Measurements from ENCODE around the gene MED29.
A peak's percentile ranks its signal among the peaks of the same experiment; 100 is the strongest.

MED29 gene, protein sequence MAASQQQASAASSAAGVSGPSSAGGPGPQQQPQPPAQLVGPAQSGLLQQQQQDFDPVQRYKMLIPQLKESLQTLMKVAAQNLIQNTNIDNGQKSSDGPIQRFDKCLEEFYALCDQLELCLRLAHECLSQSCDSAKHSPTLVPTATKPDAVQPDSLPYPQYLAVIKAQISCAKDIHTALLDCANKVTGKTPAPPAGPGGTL

DNA sequence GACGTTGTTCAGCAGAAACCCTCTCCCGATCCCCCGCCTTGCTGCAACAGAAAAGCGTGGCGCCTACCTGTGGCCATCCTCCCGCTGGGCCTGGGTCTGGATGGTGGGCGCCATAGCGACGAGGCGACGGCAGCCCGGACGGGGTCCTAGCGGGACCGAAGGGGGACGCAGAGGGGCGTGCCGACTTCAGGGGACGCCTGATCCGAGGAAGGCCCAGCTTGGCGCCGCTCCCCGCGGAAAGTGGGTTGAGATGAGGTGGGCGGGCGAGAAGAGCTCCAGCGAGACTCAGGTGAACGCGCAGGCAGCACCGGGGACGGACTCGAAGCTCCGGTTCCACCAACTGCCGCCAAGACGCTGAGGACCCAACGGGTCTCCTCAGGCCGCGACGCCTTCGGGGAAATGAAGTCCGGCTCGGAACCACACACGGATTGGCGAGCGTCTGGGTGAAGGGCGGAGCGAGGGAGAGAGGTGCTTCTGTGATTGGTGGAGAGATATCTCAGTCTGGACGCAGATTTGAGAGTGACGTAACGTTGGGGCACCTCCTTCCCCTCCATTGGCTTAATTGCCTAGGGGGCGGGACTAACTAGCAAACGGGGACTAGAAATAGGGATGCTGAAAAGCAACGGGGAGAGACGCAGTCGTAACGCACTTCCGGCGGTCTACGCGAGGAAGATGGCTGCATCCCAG is at the start of gene MED29, which contains the start of gene PAF1:
MED29 (plus strand) TSS at position 628 of the 687 bp plus-strand sequence; CDS start at position 673, 45 bp downstream.
PAF1 (minus strand) TSS at position 356 of the 687 bp plus-strand sequence; CDS start at position 114, 242 bp downstream.
- DNase-seq (ENCODE audit: low read depth): peak; percentile 100

DNA sequence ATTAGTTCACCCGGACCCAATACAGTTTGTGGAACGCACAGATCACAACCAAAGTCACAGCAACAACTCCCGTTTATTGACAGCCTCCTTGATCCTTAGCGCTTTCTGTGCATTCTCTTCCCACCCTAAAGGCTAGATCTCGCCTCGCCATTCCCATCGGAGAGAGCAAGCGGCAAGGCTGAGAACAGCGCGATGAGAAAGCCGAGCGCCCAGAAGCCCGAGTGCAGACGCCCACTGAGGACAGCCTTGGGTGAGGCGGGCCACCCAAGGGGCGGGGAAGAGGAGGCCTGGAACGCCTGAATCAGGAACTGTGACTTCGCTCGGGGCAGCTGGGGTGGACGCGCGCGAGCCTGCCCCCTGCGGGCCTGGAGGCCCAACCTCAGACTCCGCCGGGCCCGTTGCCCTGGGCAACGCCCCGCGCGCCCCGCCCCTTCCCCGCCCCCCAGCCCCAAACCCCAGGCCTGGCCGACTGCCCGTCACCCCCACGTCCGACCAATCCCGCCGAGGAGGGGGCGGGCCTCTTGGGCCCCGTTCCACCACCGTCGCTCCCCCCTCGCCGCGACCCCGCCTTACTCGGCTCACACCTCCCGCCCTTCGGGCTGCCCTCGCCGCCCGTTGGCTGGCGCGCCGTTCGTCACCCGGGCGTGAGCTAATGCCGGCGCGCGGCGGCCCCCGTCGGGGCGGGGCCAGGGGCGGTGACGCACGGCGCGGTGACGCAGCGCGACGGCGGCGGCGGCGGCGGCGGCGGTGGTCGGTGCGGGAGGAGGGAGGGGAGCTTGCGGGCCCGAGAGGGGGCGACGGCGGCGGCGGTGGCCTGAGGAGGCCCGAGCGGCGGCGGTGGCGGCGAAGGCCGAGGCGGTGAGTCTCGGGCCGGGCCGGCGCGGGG is 49.2 kb upstream of the MED29 start, which contains the start of gene SAMD4B:
SAMD4B (plus strand) TSS at position 703 of the 886 bp plus-strand sequence. CDS start 14,473 bp downstream, outside the sequence.
- peak; percentile 97 for DNase-seq (ENCODE audit: low read depth)

DNA sequence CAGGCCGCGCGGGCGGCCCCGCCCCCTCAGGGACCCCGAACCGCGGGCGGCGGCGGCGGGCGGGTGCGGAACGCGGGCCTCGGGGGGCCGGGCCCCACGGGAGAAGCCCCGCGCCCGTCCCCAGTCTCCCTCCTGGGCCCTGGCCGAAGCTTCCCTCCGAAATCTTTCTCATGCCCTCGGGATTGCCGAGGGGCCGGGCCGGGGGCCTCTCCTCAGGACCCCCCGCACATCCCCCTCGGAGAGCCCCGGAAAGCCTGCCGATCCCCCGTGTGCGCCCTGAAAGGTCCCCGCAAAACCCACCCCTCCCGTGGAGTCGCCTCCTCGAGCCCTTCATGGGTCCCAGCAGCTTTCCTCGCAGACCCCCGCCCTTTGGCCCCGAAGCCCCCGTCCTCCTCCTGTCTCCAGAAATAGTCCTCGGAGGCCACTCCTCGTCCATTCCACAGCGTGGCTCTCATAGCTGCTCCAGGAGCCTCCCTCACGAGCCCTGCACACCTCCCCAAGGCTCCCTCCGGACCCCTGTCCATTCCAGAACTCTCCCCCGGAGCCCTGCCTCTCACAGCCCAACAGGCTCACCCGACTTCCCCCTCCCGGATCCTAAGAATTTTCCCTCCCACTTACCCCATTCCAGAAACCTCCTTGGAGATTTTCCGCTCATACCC is 48.4 kb upstream of the MED29 start:
- DNase-seq (ENCODE audit: low read depth): peak; percentile 39

DNA sequence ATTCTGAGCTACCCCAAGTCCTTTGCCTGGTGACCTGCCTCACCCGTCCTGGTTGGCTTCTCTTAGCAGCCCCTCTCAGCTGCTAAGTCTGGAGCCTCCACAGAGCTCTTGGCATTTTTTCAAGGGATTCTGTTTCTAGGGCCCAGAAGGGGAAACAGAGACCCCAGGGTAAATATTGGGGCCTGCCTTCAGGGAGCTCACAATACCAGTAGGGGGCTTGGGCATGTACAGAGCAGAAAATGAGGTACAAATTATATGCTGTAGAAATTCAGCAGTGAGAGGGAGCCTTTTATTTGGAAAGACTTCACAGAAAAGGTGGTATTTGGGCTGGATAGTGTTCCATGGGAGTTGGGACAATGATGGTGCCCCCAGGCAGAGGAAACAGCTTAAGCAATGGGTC is 45.2 kb upstream of the MED29 start:
- DNase-seq (ENCODE audit: low read depth): no peak

DNA sequence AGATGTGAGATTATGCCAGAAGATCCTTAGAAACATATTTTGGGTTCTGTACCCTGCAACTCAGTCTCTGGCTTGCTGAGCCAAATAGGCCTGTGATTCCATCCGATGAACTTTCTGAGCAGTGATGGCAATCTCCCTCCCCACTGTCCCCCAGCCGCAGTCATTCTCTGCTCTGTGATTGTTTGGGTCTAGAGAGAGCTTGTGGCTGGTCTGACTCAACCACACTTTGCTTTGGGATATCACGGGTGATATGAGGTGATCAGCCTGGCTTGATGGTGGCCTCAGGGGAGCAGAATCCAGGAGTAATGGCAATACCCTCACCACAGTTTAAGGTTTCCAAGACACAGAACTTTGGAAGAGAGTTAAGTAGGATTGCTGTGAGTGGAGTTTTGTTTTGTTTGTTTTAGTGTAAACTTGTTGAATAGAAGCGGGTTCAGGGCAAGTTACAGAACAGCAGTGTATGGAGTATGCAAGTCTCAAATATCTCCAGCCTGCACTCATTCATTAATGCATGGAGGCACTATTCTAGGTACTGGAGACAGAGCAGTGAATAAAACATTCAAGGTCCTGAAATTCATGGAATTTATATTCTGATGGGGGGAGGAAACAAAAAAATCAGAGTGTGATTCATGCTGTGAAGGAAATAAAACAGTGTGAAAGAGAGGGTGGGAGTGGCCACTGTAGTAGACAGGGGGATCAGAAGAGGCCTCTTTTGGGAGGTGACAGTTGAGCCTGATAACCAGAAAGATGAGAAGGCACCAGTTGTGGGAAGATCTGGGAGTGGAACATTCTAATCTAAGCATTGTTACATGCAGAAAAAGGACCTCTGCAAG is 43.6 kb upstream of the MED29 start:
- peak; percentile 58 for DNase-seq (ENCODE audit: low read depth)

DNA sequence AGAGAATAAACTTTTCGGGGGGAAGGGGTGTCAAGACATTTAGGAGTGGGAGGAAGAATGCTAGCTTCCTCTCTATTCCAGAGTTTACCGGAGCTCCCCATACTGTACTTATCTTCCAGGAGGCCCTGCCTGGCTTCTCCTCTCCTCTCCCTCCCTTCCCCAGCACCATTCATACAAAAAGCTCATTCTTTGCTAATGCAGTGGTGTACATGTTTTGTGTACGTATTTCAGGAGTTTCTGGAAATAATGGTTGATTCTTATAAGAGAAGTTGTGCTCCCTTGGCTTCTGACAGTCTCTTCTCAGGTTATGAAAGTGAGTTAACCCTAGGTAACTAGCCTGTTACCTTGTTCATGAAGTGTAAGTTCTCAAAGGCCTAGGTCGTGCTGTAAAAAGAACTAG is 41.9 kb upstream of the MED29 start:
- DNase-seq (ENCODE audit: low read depth): no peak

DNA sequence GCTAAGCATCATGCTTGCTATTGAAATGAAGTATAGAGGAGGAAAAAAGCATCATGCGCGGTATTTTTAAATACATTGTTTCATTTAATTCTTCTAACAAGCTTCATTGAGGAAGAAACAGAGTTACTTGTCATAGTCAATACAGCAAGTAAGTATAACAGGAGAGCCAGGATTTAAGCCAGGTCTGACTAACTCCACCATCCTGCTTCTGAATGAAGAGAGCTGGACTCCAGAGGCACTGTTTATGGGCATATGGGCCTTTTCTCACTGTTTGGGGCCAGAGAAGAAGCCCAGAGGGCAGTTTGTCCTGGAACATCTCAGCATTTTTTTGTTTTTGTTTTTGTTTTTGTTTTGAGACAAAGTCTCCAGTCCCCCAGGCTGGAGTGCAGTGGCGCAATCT is 41.0 kb upstream of the MED29 start:
- no peak for DNase-seq (ENCODE audit: low read depth)

DNA sequence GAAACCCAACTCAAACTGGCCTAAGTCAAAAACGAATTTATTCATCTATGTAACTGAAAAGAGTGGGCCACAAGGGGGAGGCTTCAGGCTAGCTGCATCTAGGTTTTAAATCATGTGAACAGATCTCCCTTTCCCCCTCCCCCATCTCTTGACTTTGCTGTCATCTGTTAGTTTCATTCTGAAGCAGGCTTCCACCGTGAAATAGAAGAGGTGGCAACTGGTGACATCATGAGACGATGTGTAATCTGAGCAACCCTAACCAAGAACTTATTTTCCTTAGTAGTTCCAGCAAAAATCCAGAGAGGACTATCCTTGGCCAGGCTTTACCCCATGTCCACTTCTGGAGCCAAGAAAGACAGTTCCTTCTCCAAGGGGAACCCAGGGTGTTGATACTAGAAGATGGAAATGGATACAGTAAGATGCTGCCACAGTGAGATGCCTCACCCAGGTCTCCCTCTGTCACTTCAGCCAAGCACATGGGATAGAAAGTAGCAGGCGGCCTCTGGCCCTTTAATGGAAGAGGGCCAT is 39.6 kb upstream of the MED29 start:
- peak; percentile 42 for DNase-seq (ENCODE audit: low read depth)

DNA sequence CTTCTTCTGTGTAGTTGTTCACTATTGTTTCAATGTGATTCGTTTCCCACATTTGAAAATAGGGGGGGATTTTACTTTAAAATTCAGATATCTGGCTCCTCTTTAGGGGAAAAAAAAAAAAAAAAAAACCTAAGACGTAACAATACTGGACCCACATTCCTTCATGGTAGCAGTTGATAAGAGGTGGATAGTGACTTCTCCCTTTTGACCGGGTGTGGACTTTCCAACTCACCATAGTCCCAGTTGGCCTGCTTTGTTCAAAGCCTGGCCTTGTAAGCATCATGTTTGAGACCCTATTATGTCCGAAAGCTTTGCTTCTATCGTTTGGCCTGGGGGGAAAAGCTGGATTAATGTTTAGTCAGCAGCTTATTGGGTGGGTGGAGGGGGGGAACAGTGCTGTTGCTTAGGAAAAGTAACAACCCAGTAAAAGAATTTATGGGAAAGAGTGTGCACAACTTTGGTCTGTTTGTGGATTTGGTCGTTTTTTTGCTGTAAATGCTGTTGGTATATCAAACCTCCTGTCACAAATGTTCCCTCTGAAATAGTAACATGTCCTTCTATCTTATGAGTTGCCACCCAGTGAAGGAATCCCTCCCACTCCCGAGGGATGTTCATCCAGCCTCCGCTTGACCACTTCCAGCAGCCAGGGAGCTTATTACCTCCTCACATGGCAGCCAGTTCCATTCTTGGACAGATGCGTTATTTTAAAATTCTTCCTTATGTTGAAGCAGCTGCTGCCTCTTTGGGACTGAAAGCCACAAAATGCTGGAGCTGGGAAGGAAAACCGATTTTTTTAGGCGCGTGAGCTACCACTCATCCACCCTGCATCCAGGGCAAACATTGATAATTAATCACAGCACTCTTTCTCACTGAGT is 38.6 kb upstream of the MED29 start:
- DNase-seq (ENCODE audit: low read depth): no peak

DNA sequence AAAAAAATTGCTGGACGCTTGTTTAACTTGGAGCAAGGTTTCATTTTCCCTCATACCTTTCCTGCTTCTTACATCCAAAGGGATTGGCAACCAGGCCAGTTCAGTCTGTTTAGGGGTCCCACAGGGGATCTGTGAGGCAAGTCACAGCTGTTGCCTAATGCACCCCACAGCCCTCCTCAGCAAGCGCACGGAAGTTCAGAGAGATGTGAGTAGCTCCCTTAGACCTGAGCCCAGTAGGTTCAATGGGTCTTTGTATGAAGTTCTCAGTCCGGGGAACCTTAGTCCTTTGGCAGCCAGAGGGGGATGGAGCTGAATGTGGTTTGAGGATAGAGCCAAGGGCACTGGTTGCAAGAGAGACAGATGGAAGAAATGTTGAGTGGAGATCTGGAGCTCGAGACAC is 35.9 kb upstream of the MED29 start:
- DNase-seq (ENCODE audit: low read depth): no peak

DNA sequence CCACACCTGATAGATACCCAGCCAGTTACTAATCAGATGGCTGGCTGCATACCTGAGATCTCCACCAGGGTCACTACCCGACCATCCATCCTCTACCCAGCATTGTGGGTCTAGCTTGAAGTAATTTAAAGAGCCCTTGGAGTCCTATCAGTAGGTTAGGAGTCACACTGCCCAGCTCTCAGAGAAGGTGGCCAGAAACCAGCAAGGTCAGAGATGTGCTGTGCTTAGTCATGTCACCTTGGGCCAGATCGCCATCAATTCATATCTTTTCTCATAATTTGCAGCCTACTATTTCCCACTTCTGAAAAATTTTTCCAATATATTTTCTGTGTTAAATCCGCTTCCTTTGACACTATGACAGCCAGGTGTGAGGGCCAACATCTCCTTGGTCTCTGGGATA is 35.1 kb upstream of the MED29 start:
- no peak for DNase-seq (ENCODE audit: low read depth)

DNA sequence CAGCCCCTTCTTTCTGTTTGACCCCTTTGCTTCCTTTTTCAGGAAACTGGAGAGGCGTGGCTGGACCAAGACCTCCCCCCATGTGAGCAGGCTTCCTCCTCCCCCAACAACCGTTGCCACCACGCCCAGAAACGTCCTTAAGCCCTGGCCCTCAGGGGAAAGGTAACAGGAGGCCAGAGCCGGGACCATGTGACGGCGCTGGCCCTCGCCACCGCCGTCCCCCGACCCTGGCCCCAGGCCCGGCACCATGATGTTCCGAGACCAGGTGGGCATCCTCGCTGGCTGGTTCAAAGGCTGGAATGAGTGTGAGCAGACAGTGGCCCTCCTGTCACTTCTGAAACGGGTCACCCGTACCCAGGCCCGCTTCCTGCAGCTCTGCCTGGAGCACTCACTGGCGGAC is 34.5 kb upstream of the MED29 start:
- no peak for DNase-seq (ENCODE audit: low read depth)

DNA sequence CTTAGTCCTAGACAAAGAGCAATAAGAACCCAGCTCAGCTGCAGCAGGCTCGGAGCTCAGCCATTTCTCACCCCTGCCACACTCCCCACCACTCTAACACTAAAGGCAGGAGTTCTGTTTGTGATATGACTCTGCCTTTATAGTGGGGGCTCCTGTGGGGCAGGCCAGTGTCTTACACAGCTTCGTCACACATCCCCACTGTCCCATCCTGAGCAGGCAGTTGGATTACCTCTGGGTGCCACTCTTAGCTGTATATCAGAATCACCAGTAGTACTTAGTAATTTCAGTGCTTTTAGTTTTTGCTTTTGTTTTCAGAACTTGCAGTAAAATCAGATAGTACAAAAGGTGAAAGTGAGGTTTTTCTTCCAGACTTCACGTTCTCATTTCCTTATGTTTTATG is 32.2 kb upstream of the MED29 start:
- DNase-seq (ENCODE audit: low read depth): no peak

DNA sequence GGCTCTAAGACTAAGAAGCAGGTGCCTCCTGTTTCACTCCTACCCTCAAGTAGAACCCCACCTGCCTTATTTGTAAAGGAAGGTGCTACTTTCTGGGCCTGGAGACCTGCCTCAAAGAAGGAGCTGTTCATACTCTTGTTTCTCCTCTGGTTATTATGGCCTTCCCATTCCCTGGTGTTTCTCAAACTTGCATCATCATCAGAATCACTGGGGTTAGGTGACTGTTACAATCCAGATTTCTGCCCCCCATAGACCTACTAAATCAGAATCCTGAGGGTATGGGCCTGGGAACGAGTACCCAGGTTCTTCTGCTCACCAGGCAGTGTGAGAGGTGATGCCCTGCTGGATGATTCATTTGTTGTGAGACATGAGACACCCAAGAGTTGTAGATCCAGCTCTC is 30.6 kb upstream of the MED29 start:
- DNase-seq (ENCODE audit: low read depth): no peak

DNA sequence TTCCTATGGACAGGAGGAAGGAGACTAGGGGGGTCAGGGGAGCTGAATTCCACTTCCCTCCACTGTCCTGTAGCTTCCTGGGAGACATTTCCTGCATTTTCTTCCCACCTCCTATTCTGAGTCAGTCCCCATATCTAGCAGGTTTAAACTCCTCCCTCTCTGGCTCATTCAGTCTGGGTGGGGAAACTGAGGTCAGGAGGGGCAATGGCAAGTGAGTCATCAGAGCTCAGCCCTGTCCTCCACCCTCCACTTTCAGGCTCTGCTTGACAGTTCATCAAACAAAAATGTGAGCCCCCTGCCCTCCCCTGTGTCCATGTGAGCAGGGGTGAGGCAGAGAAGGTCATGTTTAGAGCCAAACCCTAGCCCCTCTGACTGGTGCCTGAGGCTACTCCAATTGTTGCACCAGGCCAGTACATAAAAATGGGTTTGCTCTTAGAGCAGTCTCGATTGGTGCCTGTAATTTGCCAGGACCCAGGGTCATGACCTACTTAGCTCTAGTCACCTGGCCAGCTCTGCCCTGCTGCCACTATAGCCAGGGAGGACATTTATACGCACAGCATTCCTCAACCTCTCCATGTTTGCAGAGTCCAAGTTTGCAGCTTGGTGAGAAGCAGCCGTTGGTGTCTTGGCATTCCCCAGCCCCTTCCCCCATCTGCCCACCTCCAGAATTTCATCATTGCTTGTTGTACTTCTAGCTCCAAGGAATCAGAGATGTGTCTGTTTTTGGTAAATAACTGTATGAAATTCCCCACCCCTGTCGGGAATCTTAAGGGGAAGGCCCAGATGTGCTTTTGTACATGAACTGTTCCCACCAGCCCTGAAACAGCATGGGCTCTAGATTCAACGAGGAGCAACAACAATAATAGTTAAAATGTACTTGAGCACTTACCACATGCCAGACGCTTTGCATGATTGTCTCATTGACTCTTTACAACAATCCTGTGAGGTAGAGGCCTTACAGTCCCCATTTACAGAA is 28.2 kb upstream of the MED29 start:
- peak; percentile 86 for DNase-seq (ENCODE audit: low read depth)

DNA sequence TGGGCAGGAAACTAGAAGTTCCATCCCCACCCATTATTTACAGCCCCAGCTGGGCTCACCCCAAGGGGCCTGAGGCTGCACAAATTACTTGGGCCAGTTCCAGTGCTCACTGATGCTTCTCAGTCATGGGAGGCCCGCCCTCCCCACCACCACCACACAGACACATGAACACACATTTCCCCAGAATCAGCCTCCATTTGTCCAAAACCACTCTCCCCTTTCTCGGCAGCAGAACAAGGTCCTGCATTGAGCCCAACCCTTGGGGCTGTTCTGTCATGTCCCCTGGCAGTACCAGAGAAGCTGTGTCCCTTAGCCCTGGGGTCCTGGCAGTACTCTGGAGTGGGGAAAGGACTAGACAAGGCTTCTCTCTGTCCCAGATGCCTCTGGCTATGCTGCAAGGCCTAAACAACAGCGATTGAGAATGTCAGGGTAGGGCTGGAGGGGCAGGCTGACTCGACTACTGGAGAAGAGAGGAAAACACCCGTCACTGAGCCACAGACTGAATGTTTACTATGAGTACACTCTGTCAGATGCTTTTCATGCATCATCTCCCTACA is 27.2 kb upstream of the MED29 start:
- peak; percentile 71 for DNase-seq (ENCODE audit: low read depth)

DNA sequence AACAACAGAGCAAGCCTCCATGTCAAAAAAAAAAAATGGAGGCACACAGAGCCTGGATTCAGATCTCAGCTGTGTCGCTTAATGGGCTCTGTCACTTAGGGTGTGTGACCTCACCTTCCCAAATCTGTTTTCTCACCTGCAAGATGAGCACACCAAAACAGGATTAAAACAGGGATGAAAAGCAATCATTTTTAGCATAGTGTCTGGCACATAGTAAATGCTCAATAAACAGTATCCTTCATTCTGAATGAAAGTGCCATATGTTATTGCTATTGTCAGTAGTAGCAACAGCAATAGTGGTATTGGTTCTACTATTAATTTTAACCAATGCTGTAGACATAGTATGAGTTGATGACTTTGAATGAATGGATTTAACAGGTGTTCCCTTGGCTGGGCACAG is 25.6 kb upstream of the MED29 start:
- DNase-seq (ENCODE audit: low read depth): no peak

DNA sequence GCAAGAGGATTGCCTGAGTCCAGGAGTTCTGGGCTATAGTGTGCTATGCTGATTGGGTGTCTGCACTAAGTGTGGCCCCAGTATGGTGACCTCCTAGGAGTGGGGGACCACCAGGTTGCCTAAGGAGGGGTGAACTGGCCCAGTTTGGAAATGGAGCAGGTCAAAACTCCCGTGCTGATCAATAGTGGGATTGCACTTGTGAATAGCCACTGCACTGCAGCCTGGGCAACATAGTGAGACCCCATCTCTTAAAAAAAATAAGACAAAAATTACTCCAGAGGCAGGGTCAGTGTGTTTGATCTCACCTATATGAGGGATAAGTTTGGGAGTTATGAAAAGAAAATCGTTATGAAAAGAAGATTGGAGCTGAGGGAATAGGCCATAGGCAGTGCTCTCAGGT is 22.0 kb upstream of the MED29 start:
- DNase-seq (ENCODE audit: low read depth): no peak

Measured in EH (cell line).